HG03565 (cell line): ENCODE results near the gene KLHDC3.

ENCODE experiments used
- ATAC-seq: cut with Tn5 transposase; IDR thresholded peaks from one replicate; pipeline ENCODE4 v1.9.1; 2021; ENCODE audit warnings: mild to moderate bottlenecking, moderate library complexity; ENCODE audit not compliant: unreplicated experiment

KLHDC3 gene

DNA sequence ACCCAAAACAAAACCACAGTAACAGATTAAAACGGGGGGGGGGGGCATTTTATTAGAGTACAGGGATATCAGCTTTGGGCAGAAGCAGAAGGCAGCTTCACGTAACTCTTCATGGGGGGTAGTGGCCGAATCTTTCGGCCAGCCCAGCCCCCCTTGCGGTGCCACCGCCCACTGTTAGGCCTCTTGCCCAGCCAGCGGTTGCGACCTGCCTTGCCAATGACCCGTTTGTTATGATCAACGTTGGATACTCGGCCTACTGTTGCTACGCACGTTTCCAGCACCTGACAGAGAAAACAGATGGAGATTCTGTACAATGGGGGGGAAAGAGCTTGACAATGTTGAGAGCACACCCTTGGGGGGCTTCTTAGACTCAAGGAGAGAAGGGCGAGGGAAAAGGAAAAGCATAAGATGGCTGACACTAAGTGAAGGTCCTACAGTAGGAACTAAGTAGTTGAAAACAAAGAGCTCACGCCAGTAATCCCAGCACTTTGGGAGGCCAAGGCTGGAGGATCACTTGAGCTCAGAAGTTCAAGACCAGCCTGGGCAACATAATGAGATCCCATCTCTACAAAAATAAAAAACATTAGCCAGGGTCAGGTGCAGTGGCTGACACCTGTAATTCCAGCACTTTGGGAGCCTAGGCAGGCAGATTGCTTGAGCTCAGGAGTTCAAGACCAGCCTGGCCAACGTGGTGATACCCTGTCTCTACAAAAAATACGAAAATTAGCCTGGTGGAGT lies 40.3 kb downstream of the KLHDC3 start:
- no peak for ATAC-seq

DNA sequence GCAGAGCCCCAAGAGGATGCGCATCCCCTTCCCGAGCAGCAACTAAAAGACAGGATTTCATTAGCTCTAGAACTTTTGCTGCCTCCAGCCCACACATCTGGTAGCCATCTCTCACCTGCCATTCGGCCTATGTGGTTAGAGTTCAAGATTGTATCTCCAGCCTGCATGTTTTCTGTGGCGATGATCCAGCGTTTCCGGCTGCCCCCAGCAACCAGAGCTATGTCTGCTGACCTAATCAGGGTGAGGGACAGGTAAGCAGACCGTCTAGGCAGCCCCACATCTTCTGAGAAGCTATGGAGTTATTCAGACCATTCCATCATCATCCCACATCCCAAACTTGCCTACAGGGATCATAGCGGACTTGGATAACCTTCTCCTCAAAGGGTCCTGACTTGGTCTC lies 41.9 kb downstream of the KLHDC3 start:
- no peak for ATAC-seq

DNA sequence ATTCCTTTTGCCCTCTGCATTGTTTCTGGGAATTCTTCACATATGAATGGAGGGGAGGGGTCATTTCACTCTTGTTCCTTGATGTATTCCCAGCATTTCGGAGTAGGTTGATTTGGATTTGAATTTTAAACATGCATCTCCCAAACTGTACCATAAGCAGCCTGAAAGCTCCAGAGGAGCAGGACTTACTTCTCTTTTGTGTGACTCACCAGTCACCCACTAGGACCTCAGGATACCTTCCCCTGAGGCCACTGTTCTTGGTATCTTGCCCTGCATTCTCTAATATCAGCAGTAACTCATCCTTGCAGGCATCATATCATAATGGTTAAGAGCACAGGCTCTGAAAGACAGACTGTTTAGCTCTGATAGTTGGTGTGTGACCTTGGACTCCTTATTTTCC lies 44.5 kb downstream of the KLHDC3 start:
- ATAC-seq: no peak

DNA sequence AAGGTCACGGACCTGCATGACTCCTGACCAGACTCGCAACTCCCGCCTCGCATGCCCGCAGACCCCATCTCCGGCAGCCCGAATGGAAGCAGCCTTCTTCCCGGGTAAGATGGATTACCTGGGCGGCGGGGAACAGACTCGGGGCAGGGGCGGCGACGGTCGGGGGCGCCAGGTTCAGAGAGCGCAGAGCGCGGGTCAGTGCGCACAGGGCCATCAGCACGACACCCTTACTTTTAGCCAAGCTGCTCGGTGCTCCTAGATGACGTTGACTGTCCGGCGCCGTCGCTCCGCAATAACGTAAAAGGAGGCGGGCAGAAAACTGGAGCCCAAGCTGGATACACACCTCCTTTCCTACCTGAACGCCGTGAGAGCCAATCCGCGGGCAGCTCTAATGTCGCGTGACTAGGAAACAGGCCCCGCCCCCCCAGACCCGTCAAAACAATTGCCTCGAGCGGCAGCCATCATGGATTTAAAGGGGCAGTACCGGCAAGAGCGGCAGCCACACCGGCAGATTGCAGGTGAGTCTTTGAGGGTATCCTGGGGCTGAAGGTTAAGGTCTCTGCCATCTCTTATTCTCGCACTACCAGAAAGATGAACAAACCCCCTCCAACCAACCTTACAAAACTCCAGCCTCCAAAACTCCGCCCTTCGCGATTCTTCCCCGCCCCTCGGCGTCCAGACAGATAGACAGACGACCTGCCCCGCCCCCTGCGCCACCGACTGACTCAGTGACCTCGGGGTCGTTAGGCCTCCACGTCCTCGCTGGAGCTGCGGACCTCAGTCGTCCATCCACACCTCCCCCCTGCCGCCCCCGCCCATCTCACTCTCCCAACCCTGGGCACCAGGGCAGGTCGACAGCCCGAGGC lies 45.4 kb downstream of the KLHDC3 start, which contains the start of the genes KLC4 and MRPL2:
Gene KLC4 (plus strand): TSS at position 464 of the 866 bp plus-strand sequence. CDS start 1,705 bp downstream, outside the sequence.
Gene MRPL2 (minus strand): TSS at position 267 of the 866 bp plus-strand sequence. CDS start 53 bp downstream, at position 214.
- peak; percentile 81 for ATAC-seq

DNA sequence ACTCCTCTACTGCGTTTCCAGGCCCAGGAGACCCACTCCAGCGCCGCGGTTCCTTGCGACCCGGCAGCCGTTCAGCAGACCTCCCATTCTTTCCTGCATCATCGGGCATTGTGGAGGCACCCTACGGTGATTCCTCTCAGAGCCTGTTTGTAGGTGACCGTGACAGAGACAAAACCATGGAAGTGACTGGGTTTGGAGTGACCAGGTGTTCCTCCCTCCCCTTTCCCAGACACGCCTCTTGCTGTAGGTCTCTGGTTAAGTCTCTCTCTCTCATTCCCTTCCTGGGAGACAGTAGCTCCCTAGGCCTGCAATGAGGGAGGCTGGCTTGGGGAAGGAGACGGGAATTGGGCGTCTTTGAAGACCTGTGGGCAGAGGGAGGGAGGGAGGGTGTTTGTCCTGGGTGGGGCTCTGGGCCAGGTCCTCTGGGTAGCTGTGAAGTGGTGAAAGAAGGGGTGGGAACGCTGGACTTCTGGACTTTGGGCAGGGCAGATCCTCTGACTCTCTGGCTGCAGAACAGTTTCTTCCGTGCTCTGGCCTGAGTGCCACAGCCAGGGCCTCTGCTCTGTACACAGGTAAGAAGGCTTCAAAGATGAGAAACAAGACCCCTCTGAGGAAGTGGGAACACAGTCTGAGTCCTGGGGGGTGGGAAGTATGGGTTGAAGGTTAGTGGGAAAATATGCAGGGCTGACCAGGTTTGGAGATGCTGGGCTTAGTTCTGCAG lies 46.1 kb downstream of the KLHDC3 start:
- ATAC-seq: no peak

DNA sequence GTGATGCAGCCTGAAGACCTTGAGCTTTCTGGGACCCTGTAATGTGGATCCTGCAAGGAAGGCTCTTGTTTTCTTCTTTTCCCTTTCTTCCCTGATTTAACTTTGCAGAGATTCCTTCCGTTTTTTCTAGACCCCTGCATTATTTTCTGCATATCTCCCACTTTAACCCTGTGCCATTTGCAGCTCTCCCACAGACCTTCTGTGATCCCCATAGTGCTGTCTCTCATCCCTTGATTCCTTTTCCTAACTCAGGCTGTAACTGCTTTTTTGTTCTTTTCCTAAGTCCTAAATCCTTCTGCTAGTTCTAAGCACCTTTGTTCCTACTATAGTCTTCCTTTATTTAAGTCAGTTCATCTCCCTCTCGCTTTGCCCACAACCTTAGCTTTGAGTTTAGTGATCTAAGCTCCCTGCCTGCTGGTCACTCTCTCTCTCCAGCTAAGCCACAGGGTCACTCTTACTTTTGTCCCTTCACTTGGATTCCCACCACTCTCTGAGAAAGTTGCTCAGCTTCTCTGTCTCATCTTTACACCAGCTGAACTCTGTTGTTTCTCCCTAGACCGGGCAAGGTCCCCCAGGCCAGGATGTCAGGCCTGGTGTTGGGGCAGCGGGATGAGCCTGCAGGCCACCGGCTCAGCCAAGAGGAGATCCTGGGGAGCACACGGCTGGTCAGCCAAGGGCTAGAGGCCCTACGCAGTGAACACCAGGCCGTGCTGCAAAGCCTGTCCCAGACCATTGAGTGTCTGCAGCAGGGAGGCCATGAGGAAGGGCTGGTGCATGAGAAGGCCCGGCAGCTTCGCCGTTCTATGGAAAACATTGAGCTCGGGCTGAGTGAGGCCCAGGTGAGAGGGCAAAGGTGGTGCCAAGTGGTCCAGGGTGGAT lies 46.9 kb downstream of the KLHDC3 start:
- no peak for ATAC-seq

DNA sequence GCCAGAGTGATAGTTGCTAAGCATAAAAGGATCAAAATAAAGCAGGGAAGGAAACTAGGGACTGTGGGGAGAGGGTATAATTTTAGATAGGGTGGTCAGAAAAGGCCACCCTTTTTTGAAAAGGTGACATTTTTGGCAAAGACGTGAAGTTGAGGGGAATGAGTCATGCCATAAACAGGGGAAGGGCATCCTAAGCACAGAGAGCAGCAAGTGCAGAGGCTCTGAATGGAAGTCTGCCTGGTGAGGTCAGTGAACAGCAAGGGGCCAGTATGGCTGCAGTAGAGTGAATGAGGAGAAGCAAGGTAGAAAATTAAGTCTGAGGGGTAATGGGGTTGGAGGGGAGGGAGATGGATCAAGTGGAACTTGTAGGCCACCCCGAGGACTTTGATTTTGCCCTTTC lies 47.8 kb downstream of the KLHDC3 start:
- no peak for ATAC-seq

DNA sequence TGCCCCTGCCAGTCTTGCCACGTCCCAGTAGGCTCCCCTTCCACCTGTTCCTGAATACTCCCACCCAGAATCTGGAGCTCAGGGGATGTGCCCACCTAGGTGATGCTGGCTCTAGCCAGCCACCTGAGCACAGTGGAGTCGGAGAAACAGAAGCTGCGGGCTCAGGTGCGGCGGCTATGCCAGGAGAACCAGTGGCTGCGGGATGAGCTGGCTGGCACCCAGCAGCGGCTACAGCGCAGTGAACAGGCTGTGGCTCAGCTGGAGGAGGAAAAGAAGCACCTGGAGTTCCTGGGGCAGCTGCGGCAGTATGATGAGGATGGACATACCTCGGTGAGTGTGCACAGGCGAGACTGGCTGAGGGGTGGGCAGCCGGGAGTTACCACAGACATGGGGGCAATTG lies 48.8 kb downstream of the KLHDC3 start:
- ATAC-seq: no peak

DNA sequence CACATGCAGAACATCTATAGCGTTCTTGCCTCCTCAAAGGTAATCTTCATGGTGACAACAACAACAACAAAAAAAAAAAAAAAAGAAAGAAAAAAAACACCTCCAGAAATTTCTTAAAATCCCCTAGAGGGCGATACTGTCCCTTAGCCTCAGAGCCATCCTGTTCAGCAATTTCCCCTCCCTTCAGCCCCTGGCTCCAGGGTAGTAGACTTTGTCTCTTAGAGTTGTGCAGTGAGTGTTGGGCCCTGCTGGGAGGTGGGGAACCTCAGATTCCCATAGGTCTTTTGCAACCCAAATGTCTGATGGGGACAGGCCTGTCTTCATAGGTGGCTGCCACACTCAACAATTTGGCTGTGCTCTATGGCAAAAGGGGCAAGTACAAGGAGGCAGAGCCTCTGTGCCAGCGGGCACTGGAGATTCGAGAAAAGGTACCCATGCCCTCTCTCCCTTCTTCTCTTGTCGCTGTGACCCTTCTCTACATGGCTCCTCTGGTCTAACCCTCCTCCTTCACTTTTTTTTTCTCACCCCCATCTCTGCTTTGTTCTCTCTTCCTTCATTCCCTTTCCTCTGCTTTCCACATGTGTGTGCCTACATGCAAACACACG lies 56.1 kb downstream of the KLHDC3 start:
- ATAC-seq: no peak
